ENCODE data around the gene C1RL. TPM values are rescaled to one million over a fixed set of nuclear protein-coding genes. Genes with fewer than 3 reads are reported as not detected.

The C1RL gene
- total RNA-seq, 2 experiments from 2014 or later = 3.0 to 10.4 TPM

DNA sequence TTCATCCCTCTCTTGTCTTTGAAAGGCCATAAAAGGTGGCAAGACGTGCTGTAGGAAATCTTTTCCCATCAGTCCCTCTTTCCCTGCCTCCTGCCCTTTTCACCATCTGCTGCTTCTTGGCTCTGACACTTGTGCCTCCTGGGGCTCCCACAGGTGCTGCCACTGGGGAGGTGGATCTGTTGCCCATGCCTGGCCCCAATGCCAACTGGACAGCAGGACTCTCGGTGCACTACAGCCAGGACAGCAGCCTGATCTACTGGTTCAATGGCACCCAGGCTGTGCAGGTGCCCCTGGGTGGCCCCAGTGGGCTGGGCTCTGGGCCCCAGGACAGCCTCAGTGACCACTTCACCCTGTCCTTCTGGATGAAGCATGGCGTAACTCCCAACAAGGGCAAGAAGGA, 27.7 kb upstream of the C1RL start:
- CTCF ChIA-PET (ENCODE audit: unreplicated experiment) = no interaction called here

DNA sequence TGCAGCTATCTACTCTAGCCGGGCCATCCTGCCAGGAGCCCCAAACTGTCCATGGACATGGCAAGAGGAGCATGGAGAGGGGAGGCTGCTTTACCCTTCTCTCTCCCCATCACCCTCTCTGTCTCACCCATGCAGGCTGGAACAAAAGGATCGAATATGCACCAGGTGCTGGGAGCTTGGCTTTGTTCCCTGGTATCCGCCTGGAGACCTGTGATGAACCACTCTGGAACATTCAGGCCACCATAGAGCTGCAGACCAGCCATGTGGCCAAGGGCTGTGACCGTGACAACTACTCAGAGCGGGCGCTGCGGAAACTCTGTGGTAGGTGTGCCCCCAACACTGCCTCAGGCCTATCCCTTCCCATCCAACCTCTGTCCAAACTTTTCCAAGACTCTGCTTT, 27.1 kb upstream of the C1RL start:
- H2AFZ ChIP-seq (ENCODE audit: low read length) = no peak overlapping the region
- H3K4me1 ChIP-seq (ENCODE audit: insufficient read depth, low read length, poor library complexity, severe bottlenecking) = peaks cover 8% of the 10 kb centered on the region
- intact Hi-C loops (cut with micrococcal nuclease; ENCODE audit: unreplicated experiment) = no loop called here
- H3K79me2 ChIP-seq (ENCODE audit: insufficient read depth, low read depth, low read length) = no peaks in the 10 kb centered on the region
- H3K4me3 ChIP-seq (ENCODE audit: low read depth, low read length, poor library complexity, severe bottlenecking) = no peak overlapping the region
- H3K9me2 ChIP-seq (ENCODE audit: insufficient read depth, low read length) = no peaks in the 10 kb centered on the region
- CTCF ChIA-PET (ENCODE audit: unreplicated experiment) = no interaction called here
- no peaks in the 10 kb centered on the region for H4K20me1 ChIP-seq (ENCODE audit: insufficient read depth, low read length)
- no peak for DNase-seq (ENCODE audit: low spot score)
- H3K9me3 ChIP-seq (ENCODE audit: low read length) = no peaks in the 10 kb centered on the region
- TF ChIP-seq EZH2phosphoT487 (IDR thresholded peaks at IDR 0.05; ENCODE audit: borderline replicate concordance, low read depth, low read length) (no peak), CTCF (conservative IDR thresholded peaks at IDR 0.05; ENCODE audit: low read length) (no peak)
- H3K4me2 ChIP-seq (ENCODE audit: low read length) = no peak overlapping the region
- H3K27ac ChIP-seq (ENCODE audit: low read depth, low read length, poor library complexity, severe bottlenecking) = no peak overlapping the region
- POLR2A ChIA-PET = no interaction called here
- H3K36me3 ChIP-seq (ENCODE audit: insufficient read depth, low read length) = peaks cover 11% of the 10 kb centered on the region
- no TSS peak for BruUV-seq (replicated peaks)

More for the DNA sequence above, 27.7 kb upstream of the C1RL start:
- H3K4me2 ChIP-seq (ENCODE audit: low read length) = no peak overlapping the region
- no peaks in the 10 kb centered on the region for H3K9me3 ChIP-seq (ENCODE audit: low read length)
- H3K4me3 ChIP-seq (ENCODE audit: low read depth, low read length, poor library complexity, severe bottlenecking) = no peak overlapping the region
- H3K9me2 ChIP-seq (ENCODE audit: insufficient read depth, low read length) = no peaks in the 10 kb centered on the region
- intact Hi-C loops (cut with micrococcal nuclease; ENCODE audit: unreplicated experiment) = no loop called here
- H3K27ac ChIP-seq (ENCODE audit: low read depth, low read length, poor library complexity, severe bottlenecking) = no peak overlapping the region
- peaks cover 11% of the 10 kb centered on the region for H3K36me3 ChIP-seq (ENCODE audit: insufficient read depth, low read length)
- DNase-seq (ENCODE audit: low spot score) = no peak
- POLR2A ChIA-PET = no interaction called here
- TF ChIP-seq CTCF (conservative IDR thresholded peaks at IDR 0.05; ENCODE audit: low read length) (no peak), EZH2phosphoT487 (IDR thresholded peaks at IDR 0.05; ENCODE audit: borderline replicate concordance, low read depth, low read length) (no peak)
- no peaks in the 10 kb centered on the region for H3K79me2 ChIP-seq (ENCODE audit: insufficient read depth, low read depth, low read length)
- H3K4me1 ChIP-seq (ENCODE audit: insufficient read depth, low read length, poor library complexity, severe bottlenecking) = peaks cover 2% of the 10 kb centered on the region
- H4K20me1 ChIP-seq (ENCODE audit: insufficient read depth, low read length) = no peaks in the 10 kb centered on the region
- BruUV-seq (replicated peaks) = no TSS peak
- H2AFZ ChIP-seq (ENCODE audit: low read length) = no peak overlapping the region

DNA sequence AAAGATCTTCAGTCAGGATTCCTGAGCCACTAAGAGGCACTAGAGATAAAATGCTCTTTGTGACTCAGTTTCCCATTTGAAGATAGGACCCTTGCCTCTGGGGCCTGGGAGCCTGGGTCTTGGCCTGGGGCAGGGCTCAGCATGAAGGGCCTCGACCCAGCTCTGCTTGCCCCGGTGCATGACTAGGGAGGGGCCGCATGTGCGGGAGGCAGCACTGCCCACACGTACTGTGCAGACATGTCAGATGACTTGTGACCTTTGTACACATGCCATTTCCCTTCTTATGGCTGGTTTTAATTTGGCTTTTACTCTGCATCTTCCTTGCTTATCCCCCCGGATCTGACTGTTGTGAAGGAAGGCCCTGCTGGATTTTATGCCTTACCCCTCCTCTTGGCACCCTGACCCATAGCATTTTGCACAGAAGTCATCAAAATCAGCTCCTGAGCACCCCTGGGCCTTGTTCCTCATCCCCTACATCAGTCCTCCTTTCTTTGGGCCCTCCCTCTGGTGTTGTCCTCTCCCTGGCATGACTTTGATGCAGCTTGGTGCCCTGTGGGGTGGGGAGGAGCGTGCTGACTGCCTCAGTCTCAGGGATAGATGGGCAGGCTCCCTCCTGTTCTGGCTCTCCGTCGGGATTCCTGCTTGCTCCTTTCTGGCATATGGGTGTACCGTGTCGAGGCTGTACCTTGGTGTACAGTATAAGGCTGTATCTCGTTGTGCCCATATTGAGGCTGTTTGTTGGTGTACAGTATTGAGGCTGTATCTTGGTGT, 25.6 kb upstream of the C1RL start:
- no peak overlapping the region for H3K4me3 ChIP-seq (ENCODE audit: low read depth, low read length, poor library complexity, severe bottlenecking)
- ChIA-PET CTCF (ENCODE audit: unreplicated experiment) (no interaction called here), POLR2A (no interaction called here)
- no peak for TF ChIP-seq CTCF (conservative IDR thresholded peaks at IDR 0.05; ENCODE audit: low read length)
- TF ChIP-seq EZH2phosphoT487 (IDR thresholded peaks at IDR 0.05; ENCODE audit: borderline replicate concordance, low read depth, low read length) = no peak
- H3K79me2 ChIP-seq (ENCODE audit: insufficient read depth, low read depth, low read length) = no peaks in the 10 kb centered on the region
- no peaks in the 10 kb centered on the region for H4K20me1 ChIP-seq (ENCODE audit: insufficient read depth, low read length)
- no peak for DNase-seq (ENCODE audit: low spot score)
- no peak overlapping the region for H3K27ac ChIP-seq (ENCODE audit: low read depth, low read length, poor library complexity, severe bottlenecking)
- H3K36me3 ChIP-seq (ENCODE audit: insufficient read depth, low read length) = peaks cover 11% of the 10 kb centered on the region
- no TSS peak for BruUV-seq (replicated peaks)
- no peaks in the 10 kb centered on the region for H3K9me3 ChIP-seq (ENCODE audit: low read length)
- no peak overlapping the region for H3K4me2 ChIP-seq (ENCODE audit: low read length)
- H2AFZ ChIP-seq (ENCODE audit: low read length) = no peak overlapping the region
- H3K4me1 ChIP-seq (ENCODE audit: insufficient read depth, low read length, poor library complexity, severe bottlenecking) = peaks cover 13% of the 10 kb centered on the region
- H3K9me2 ChIP-seq (ENCODE audit: insufficient read depth, low read length) = no peaks in the 10 kb centered on the region
- intact Hi-C loops (cut with micrococcal nuclease; ENCODE audit: unreplicated experiment) = no loop called here
